Measurements from ENCODE around the gene IKZF2.

The IKZF2 gene

DNA sequence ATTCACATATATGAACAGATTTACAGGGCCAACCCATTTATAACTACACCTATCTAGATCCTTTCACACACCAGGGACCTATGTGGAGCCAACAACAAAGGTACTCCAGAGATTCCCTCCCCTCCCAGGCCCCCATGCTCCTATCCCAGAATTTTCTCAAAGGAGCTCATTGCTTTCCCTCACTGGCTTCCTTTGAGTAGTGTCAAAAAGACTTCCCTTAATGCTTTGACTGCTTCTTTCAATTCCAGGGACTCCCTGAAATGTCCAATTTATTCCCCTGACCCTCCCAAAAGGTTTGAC lies 46.6 kb downstream of the IKZF2 start:
- DNase-seq (ENCODE audit: low read depth in 1 of 2, low spot score in 1 of 2), result no peak
- Histone ChIP-seq H3K4me3 (replicated peaks; ENCODE audit: insufficient read depth, low read length) (no peak overlapping the region), H3K27me3 (ENCODE audit: insufficient read depth, poor library complexity, severe bottlenecking) (no peaks in the 10 kb centered on the region), H3K27ac (replicated peaks) (no peak overlapping the region)
- TF ChIP-seq REST (IDR thresholded peaks at IDR 0.05; ENCODE audit: insufficient replicate concordance, low read depth) (no peak), POLR2AphosphoS5 (IDR thresholded peaks at IDR 0.05; ENCODE audit: low read depth) (no peak), GABPA (IDR thresholded peaks at IDR 0.05; ENCODE audit: low read depth) (no peak), SPI1 (IDR thresholded peaks at IDR 0.05; ENCODE audit: borderline replicate concordance, low read depth) (no peak)
- TF ChIP-seq, protein P1, sequence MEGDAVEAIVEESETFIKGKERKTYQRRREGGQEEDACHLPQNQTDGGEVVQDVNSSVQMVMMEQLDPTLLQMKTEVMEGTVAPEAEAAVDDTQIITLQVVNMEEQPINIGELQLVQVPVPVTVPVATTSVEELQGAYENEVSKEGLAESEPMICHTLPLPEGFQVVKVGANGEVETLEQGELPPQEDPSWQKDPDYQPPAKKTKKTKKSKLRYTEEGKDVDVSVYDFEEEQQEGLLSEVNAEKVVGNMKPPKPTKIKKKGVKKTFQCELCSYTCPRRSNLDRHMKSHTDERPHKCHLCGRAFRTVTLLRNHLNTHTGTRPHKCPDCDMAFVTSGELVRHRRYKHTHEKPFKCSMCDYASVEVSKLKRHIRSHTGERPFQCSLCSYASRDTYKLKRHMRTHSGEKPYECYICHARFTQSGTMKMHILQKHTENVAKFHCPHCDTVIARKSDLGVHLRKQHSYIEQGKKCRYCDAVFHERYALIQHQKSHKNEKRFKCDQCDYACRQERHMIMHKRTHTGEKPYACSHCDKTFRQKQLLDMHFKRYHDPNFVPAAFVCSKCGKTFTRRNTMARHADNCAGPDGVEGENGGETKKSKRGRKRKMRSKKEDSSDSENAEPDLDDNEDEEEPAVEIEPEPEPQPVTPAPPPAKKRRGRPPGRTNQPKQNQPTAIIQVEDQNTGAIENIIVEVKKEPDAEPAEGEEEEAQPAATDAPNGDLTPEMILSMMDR (IDR thresholded peaks at IDR 0.05; ENCODE audit: insufficient read depth, low read length), result no peak

DNA sequence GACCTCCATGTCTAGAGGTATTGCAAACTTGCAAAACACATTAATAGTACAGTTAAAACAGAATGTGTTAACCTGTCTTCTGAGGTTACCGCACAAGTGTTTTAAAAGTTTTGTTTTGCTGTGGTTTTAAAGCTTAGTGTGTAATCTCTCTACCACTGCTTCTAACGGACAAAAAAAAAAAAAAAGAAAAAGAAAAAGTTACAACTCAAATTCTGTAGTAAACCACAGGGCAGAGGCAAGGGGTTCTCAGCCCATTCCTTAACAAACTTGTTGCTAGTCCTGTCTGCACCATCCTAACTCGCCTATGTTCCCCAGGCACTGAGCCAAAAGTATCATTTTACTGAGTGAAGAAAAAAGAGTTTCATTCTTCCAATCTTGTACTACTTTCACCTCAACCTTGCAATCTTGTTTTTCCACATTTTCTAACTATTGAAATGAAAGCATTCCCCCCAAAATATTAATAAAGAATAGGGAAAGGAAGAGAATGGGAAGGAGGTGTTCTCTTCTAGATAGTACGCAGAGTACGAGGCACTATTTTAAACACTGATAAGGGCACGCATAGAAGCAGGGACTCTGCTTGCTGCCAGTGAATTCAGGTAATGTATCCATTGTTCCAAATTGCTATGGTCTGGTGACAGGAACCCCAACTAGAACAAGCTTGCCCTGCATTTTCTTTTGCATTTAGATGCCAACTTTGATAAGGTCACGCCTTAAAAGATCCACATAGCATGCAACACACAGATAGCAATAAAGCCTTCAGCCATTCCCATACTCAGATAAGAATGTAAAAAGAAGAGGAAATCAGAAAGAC lies 47.1 kb downstream of the IKZF2 start:
- Histone ChIP-seq H3K27me3 (ENCODE audit: insufficient read depth, poor library complexity, severe bottlenecking) (no peaks in the 10 kb centered on the region), H3K27ac (replicated peaks) (no peak overlapping the region), H3K4me3 (replicated peaks; ENCODE audit: insufficient read depth, low read length) (no peak overlapping the region)
- DNase-seq (ENCODE audit: low read depth in 1 of 2, low spot score in 1 of 2), result no peak
- no peak for TF ChIP-seq REST (IDR thresholded peaks at IDR 0.05; ENCODE audit: insufficient replicate concordance, low read depth)
- no peak for TF ChIP-seq SPI1 (IDR thresholded peaks at IDR 0.05; ENCODE audit: borderline replicate concordance, low read depth)
- no peak for TF ChIP-seq GABPA (IDR thresholded peaks at IDR 0.05; ENCODE audit: low read depth)

- no peak overlapping the region for H3K4me3 ChIP-seq (replicated peaks; ENCODE audit: insufficient read depth, low read length)
- TF ChIP-seq, protein P1 (IDR thresholded peaks at IDR 0.05; ENCODE audit: insufficient read depth, low read length), result no peak
- TF ChIP-seq SPI1 (IDR thresholded peaks at IDR 0.05; ENCODE audit: borderline replicate concordance, low read depth), result no peak
- TF ChIP-seq REST (IDR thresholded peaks at IDR 0.05; ENCODE audit: insufficient replicate concordance, low read depth), result no peak
- no peak for TF ChIP-seq GABPA (IDR thresholded peaks at IDR 0.05; ENCODE audit: low read depth)
- TF ChIP-seq POLR2AphosphoS5 (IDR thresholded peaks at IDR 0.05; ENCODE audit: low read depth), result no peak
- no peak for DNase-seq (ENCODE audit: low read depth in 1 of 2, low spot score in 1 of 2)
- H3K27me3 ChIP-seq (ENCODE audit: insufficient read depth, poor library complexity, severe bottlenecking), result no peaks in the 10 kb centered on the region
- H3K27ac ChIP-seq (replicated peaks), result no peak overlapping the region
Observed at GRCh38 chr2:213101692-213102460, 49.5 kb downstream of the IKZF2 start.

Data from HL-60 (cell line).